NCI-H146 treated with DMSO at 0.1 percent for 48 hours (cell line): Measurements from ENCODE around the gene NPTN.

Experiments used
- DNase-seq: peaks from one replicate; lab custom pipeline; 2025; ENCODE audit not compliant: unreplicated experiment; lab: John Stamatoyannopoulos, UW

Gene NPTN

DNA sequence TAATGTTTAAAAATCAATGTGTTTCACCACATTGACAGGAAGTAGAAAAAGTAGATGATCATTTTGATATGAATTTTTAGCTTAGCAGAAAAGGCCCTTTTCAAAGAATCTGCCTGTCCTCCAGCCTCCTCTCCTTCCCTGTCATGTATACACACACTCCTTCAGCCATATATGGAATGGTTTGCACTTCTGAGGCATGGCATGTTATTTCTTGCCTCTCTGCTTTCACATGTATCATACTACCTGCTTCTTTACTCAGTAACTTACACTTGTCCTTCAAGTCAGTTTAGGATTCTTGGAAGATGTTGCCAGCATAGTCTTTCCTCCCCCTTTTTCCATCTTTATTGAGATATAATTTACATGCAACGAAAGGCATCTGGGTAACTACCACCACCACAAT is 111.2 kb downstream of the NPTN start:
- no peak for DNase-seq

DNA sequence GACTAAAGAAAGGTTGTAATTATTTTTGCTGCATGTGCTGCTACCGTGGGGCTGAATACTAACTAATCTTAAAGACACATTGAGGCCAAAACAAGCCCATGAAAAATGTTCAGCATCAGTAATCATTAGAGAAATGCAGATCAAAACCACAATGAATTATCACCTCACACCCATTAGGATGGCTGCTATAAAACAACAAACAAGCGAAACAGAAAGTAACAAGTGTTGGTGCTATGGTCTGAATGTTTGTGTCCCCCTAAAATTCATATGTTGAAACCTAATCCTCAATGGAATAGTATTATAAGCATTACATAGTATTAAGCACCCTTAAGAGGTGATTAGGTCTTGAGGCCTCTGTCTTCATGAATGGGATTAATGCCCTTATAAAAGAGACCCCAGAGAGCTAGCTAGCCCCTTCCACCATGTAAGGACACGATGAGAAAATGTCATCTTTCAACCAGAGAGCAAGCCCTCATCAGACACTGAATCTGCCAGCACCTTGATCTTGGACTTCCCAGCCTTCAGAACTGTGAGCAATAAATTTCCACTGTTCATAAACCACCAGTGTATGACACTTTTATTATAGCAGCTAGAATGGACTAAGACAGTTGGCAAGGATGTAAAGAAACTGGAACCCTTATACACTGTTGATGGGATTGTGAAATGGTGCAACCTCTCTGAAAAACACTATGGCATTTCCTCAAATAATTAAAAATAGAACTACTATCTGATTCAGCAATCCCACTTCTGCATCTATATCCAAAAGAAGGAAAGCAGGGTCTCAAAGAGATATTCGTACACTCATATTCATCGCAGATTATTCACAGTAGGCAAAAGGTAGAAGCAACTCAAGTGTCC is 114.1 kb downstream of the NPTN start:
- no peak for DNase-seq

DNA sequence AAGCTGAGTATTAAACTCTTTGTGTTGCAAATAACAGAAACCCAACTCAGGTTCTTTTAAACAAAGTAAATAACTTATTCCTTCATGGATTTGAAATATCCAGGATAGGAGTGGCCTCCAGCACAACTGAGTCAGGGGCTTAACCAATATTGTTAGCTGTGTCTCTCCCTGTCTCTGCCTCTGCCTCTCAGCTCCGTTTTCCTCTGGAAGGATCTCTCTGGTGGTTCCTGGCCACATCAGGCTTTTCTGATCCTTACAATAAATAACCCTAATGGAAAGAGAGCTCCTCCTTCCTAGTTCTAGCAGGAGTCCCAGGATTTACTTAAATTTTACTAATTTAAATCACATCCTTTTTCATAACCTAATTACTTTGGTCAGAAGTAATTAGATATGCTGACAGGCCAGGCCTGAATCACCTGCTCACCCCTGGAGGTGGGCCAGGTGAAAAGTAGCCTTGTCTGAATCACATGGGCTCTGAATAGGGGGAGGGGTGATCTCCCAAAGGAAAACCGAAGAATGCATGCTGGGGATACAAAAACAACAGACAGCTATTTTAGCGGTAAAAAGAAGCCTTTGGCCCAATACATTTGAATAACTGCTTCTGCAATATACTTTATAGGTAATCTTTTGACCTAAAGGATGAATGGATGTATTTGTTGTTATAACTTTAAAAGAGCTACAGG is 114.9 kb downstream of the NPTN start:
- peak; percentile 4 for DNase-seq

DNA sequence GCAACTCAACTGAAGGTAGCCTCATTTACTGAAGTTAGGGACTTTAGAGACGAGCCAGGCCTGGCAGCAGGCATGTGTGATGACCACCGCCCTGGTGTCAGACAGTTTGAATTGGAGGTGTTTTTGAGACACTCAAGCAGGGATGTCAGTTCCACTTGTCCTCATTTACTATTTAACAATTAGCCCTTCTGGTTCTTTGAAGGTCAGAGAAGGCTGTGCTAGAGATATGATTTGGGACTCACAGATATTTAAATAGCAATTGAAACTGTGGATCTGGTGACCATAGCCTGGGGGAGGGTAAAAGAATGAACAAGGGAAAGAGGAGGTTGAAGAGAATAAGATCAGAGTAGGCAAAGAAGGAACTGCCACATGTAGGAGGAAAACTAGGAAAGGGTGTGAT is 115.6 kb downstream of the NPTN start:
- DNase-seq: no peak

DNA sequence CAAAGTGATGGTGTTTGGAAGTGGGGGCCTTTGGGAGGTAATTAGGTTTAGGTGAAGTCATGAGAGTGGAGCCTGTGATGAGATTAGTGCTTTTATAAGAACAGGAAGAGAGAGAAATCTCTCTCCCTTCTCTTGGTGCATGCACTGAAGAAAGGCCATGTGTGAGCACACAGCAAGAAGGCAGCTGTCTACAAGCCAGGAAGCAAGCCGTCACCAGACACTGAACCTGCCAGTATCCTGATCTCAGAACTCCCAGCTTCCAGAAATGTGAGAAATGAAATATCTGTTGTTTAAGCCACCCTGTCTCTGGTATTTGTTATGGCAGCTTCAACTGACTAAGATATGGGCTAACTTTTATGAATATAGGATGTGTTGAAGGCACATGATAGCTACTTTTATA is 117.7 kb downstream of the NPTN start:
- DNase-seq: no peak
